Calu3 (cell line): ENCODE results near the gene CLECL1. TPM values are rescaled to one million over a fixed set of nuclear protein-coding genes. Genes with fewer than 3 reads are reported as not detected.

Experiments
- BruUV-seq: library from RNA; stranded (reverse); fragments of 400-500 nt; replicated peaks from 2 replicates; lab custom pipeline; 2021; lab: Mats Ljungman, UMichigan
- CTCF ChIA-PET: fragments of 300-600 bp; sonication (Branson Sonifier 250); formaldehyde crosslinking; loops from one replicate; lab custom pipeline; 2022; ENCODE audit warnings: antibody characterized with exemption; lab: Charles Lee
- DNase-seq: peaks from one replicate; pipeline ENCODE4 v3.0.0; 2022
- H3K27ac Mint-ChIP-seq: one replicate; pipeline ENCODE4 v1.8.0; 2022; ENCODE audit warnings: mixed read lengths; ENCODE audit not compliant: unreplicated experiment
- H3K27me3 Mint-ChIP-seq: one replicate; pipeline ENCODE4 v1.8.0; 2022; ENCODE audit warnings: mixed read lengths; ENCODE audit not compliant: unreplicated experiment
- H3K36me3 Mint-ChIP-seq: one replicate; pipeline ENCODE4 v1.8.0; 2022; ENCODE audit warnings: mild to moderate bottlenecking, moderate library complexity, mixed read lengths; ENCODE audit not compliant: insufficient read depth, unreplicated experiment
- H3K4me1 Mint-ChIP-seq: one replicate; pipeline ENCODE4 v1.8.0; 2022; ENCODE audit warnings: mild to moderate bottlenecking, low read depth, mixed read lengths; ENCODE audit not compliant: unreplicated experiment
- H3K4me3 Mint-ChIP-seq: one replicate; pipeline ENCODE4 v1.8.0; 2022; ENCODE audit warnings: mild to moderate bottlenecking, low read depth, moderate library complexity, mixed read lengths; ENCODE audit not compliant: unreplicated experiment
- H3K9me3 Mint-ChIP-seq: one replicate; pipeline ENCODE4 v1.8.0; 2022; ENCODE audit warnings: low read depth, mixed read lengths; ENCODE audit not compliant: unreplicated experiment
- CTCF ChIP-seq: fragments of 200-600 bp; IDR thresholded peaks from one replicate; pipeline ENCODE4 v1.8.0; 2022; ENCODE audit warnings: antibody characterized with exemption; ENCODE audit not compliant: unreplicated experiment
- intact Hi-C: fragments of 100-400 bp; cut with micrococcal nuclease; formaldehyde crosslinking; loops from one replicate; pipeline ENCODE4 v1.10.0; 2022; ENCODE audit not compliant: unreplicated experiment
- total RNA-seq: library from RNA; stranded (reverse); gene quantifications from 2 replicates; pipeline ENCODE4 v1.2.3, GENCODE V29; 2022

The CLECL1 gene
- total RNA-seq, 1 experiment from 2014 or later: not detected

GRCh38 chr12:9702255-9702654 is 30.6 kb downstream of the CLECL1 start:
- Mint-ChIP-seq H3K4me1 (peaks cover 32% of the 10 kb centered on the region), H3K27ac (no peak overlapping the region), H3K4me3 (no peak overlapping the region), H3K27me3 (no peaks in the 10 kb centered on the region), H3K36me3 (no peaks in the 10 kb centered on the region), H3K9me3 (no peaks in the 10 kb centered on the region)
- CTCF ChIA-PET: no interaction called here
- intact Hi-C loops: no loop called here
- TF ChIP-seq CTCF: no peak
- no peak for DNase-seq
- BruUV-seq: no TSS peak

- Mint-ChIP-seq H3K27ac (no peak overlapping the region), H3K4me3 (no peak overlapping the region), H3K9me3 (no peaks in the 10 kb centered on the region), H3K36me3 (no peaks in the 10 kb centered on the region), H3K4me1 (peaks cover 29% of the 10 kb centered on the region), H3K27me3 (no peaks in the 10 kb centered on the region)
- CTCF ChIA-PET: no interaction called here
- intact Hi-C loops: no loop called here
- BruUV-seq: no TSS peak
- no peak for TF ChIP-seq CTCF
- no peak for DNase-seq
These were observed 31.3 kb downstream of the CLECL1 start for GRCh38 chr12:9701380-9702154.

GRCh38 chr12:9700606-9700956 is 32.3 kb downstream of the CLECL1 start:
- CTCF ChIA-PET: interaction anchor here (1.1 kb wide), 1 partner anchor 28 kb away, joined by 3 read pairs; no protein-coding TSS in a partner anchor
- Mint-ChIP-seq H3K27me3 (no peaks in the 10 kb centered on the region), H3K4me1 (peaks cover 19% of the 10 kb centered on the region), H3K27ac (no peak overlapping the region), H3K36me3 (no peaks in the 10 kb centered on the region), H3K4me3 (no peak overlapping the region), H3K9me3 (no peaks in the 10 kb centered on the region)
- DNase-seq: no peak
- no TSS peak for BruUV-seq
- intact Hi-C loops: no loop called here
- no peak for TF ChIP-seq CTCF

- Mint-ChIP-seq H3K27me3 (no peaks in the 10 kb centered on the region), H3K4me1 (peaks cover 18% of the 10 kb centered on the region), H3K36me3 (no peaks in the 10 kb centered on the region), H3K27ac (no peak overlapping the region), H3K4me3 (no peak overlapping the region), H3K9me3 (no peaks in the 10 kb centered on the region)
- CTCF ChIA-PET: interaction anchor here (1.1 kb wide), 1 partner anchor 27 kb away, joined by 3 read pairs; no protein-coding TSS in a partner anchor
- DNase-seq: no peak
- no peak for TF ChIP-seq CTCF
- BruUV-seq: no TSS peak
- intact Hi-C loops: no loop called here
These were observed 32.8 kb downstream of the CLECL1 start for GRCh38 chr12:9699898-9700605.
